MCF 10A (cell line): ENCODE measurements around the gene IL16. TPM values are rescaled to one million over a fixed set of nuclear protein-coding genes. Genes with fewer than 3 reads are reported as not detected.

Experiments
- BruUV-seq: library from RNA; stranded (reverse); fragments of 400-500 nt; replicated peaks from 2 replicates; lab custom pipeline; 2021; lab: Mats Ljungman, UMichigan
- CTCF ChIA-PET: fragments of 300-600 bp; sonication (Branson Sonifier 250); formaldehyde crosslinking; extraction: SDS; loops from one replicate; lab custom pipeline; 2021; ENCODE audit warnings: antibody characterized with exemption, inconsistent platforms; lab: Yijun Ruan, JAX
- POLR2A ChIA-PET: fragments of 300-600, 350-650 bp; sonication (Branson Sonifier 250); formaldehyde crosslinking; extraction: SDS; loops from one replicate; lab custom pipeline; 2020; ENCODE audit warnings: antibody characterized with exemption, inconsistent platforms; lab: Yijun Ruan, JAX
- DNase-seq: peaks from one replicate; pipeline ENCODE4 v3.0.0-alpha.2; 2018; ENCODE audit not compliant: unreplicated experiment
- H3K27ac Mint-ChIP-seq: one replicate; pipeline ENCODE4 v1.8.0; 2022; ENCODE audit warnings: mild to moderate bottlenecking, low read depth, mixed read lengths; ENCODE audit not compliant: unreplicated experiment
- H3K27me3 Mint-ChIP-seq: one replicate; pipeline ENCODE4 v1.8.0; 2022; ENCODE audit warnings: mixed read lengths; ENCODE audit not compliant: insufficient read depth, unreplicated experiment
- H3K36me3 Mint-ChIP-seq: one replicate; pipeline ENCODE4 v1.8.0; 2022; ENCODE audit warnings: mild to moderate bottlenecking, moderate library complexity, mixed read lengths; ENCODE audit not compliant: insufficient read depth, unreplicated experiment
- H3K4me1 Mint-ChIP-seq: one replicate; pipeline ENCODE4 v1.8.0; 2022; ENCODE audit warnings: mixed read lengths; ENCODE audit not compliant: insufficient read depth, unreplicated experiment
- H3K4me3 Mint-ChIP-seq: one replicate; pipeline ENCODE4 v1.8.0; 2022; ENCODE audit warnings: mild to moderate bottlenecking, moderate library complexity, mixed read lengths; ENCODE audit not compliant: unreplicated experiment
- H3K9me3 Mint-ChIP-seq: one replicate; pipeline ENCODE4 v1.8.0; 2022; ENCODE audit warnings: mixed read lengths; ENCODE audit not compliant: unreplicated experiment
- CTCF ChIP-seq: fragments of 200-600 bp; IDR thresholded peaks from one replicate; pipeline ENCODE4 v1.8.0; 2022; ENCODE audit warnings: antibody characterized with exemption, mild to moderate bottlenecking; ENCODE audit not compliant: unreplicated experiment
- intact Hi-C: fragments of 100-400 bp; cut with micrococcal nuclease; formaldehyde crosslinking; loops from 2 replicates; pipeline ENCODE4 v1.14.1; 2022
- total RNA-seq: library from RNA; stranded (reverse); gene quantifications from 2 replicates; pipeline ENCODE4 v1.2.3, GENCODE V29; 2022

IL16 gene
- total RNA-seq, 1 experiment from 2014 or later, result 0.72 TPM

DNA sequence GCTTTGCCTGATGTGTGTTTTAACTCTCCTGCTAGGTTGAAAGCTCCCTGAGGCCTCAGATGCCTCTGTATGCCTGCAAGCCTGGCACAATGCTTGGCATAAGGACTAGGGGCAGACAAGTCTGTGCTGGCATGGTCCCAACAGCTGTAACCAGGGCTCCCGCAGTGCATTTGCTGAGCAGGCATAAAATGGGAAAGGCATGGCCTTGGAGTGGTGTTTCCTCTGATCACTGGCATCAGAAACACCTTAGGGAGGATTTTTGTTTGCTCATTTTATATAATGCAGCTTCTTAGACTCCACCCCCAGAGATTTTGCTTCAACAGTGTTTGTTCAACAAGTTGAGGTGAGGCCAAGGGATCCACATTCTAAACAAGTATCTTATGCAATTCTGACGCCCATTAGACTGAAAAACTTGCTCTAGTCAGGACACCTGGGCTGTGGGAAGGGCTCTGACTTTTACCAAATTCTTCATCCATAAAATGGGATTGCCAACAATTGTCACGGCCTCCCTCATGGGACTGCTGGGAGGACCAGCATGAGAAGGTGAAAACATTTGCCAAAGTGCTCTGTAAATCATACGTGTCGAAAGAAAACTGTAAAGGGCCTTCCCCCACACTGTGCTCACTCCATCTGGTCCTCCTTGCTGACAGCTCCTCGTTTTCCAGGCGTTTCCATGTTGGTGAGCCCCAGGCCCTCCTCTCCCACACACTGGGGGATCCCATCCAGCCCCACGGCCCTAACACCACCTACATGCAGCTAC lies 84.2 kb downstream of the IL16 start:
- no peak overlapping the region for H3K27ac Mint-ChIP-seq
- peaks cover 3% of the 10 kb centered on the region for H3K27me3 Mint-ChIP-seq
- BruUV-seq, result no TSS peak
- ChIA-PET POLR2A (interaction anchor here (0.5 to 2.6 kb wide), 7 partner anchors 16 to 1461 kb away, joined by 3 to 8 read pairs (median 3); no protein-coding TSS in a partner anchor), CTCF (interaction anchor here (1.3 to 16.3 kb wide), 7 partner anchors 13 to 174 kb away, joined by 4 to 318 read pairs (median 7); no protein-coding TSS in a partner anchor)
- peak; percentile 27 for DNase-seq
- no peak for TF ChIP-seq CTCF
- intact Hi-C loops, result no loop called here
- no peaks in the 10 kb centered on the region for H3K36me3 Mint-ChIP-seq
- peaks cover 7% of the 10 kb centered on the region for H3K9me3 Mint-ChIP-seq
- peaks cover 26% of the 10 kb centered on the region for H3K4me1 Mint-ChIP-seq
- H3K4me3 Mint-ChIP-seq, result no peak overlapping the region

- no peak for TF ChIP-seq CTCF
- H3K27me3 Mint-ChIP-seq, result peaks cover 8% of the 10 kb centered on the region
- BruUV-seq, result no TSS peak
- peaks cover 26% of the 10 kb centered on the region for H3K4me1 Mint-ChIP-seq
- no peak overlapping the region for H3K27ac Mint-ChIP-seq
- intact Hi-C loops, result no loop called here
- H3K9me3 Mint-ChIP-seq, result peaks cover 7% of the 10 kb centered on the region
- CTCF ChIA-PET, result interaction anchor here (0.6 to 16.3 kb wide), 5 partner anchors 13 to 120 kb away, joined by 3 to 318 read pairs (median 11); no protein-coding TSS in a partner anchor
- H3K36me3 Mint-ChIP-seq, result no peaks in the 10 kb centered on the region
- POLR2A ChIA-PET, result interaction anchor here (0.6 to 2.6 kb wide), 5 partner anchors 14 to 679 kb away, joined by 3 to 8 read pairs (median 3); no protein-coding TSS in a partner anchor
- no peak overlapping the region for H3K4me3 Mint-ChIP-seq
- no peak for DNase-seq
These were observed 84.7 kb downstream of the IL16 start for GRCh38 chr15:81281456-81281735.

DNA sequence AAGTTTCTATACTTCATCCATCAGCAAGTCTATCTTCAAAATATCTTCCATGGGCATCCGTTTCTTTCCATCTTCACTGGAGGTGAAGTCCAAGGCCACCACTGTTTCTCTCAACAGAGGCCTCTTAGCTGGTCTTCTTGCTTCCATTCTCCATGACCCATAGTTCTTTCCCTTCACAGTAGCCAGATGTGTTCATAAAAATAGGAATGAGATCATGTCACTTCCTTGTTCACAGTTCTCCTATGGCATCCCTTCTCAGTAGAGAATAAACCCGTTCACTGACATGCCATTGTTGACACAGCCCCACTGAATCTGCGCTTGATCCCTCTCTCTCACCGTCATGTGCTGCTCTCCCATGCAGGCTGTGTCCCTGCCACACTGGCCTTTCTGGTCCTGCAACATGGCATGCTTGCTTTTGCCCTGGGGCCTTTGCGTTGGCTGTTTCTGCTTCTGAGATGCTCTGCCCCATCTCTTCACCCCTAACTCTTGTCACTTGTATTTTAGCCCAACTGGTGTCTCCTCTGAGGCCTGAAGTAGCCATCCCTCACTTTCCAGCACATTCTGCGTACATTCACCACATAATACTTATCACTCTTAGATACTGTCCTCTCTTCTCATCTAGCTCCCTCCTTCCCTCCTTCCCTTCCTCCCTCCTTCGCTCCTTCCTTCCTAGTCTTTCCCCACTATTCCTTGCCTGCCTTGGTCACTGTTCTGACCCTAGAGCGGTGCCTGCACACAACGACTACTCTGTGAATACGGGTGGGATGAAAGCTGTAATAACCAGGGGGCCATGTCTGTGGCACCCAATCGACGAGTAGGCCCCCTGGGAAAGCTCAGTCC lies 85.3 kb downstream of the IL16 start:
- peaks cover 14% of the 10 kb centered on the region for H3K27me3 Mint-ChIP-seq
- peaks cover 3% of the 10 kb centered on the region for H3K9me3 Mint-ChIP-seq
- ChIA-PET POLR2A (interaction anchor here (0.7 to 2.6 kb wide), 2 partner anchors 13 to 15 kb away, joined by 3 to 8 read pairs; no protein-coding TSS in a partner anchor), CTCF (interaction anchor here (0.6 to 16.3 kb wide), 4 partner anchors 14 to 119 kb away, joined by 3 to 318 read pairs (median 24); no protein-coding TSS in a partner anchor)
- no TSS peak for BruUV-seq
- peaks cover 26% of the 10 kb centered on the region for H3K4me1 Mint-ChIP-seq
- no peak overlapping the region for H3K4me3 Mint-ChIP-seq
- H3K27ac Mint-ChIP-seq, result no peak overlapping the region
- no peak for DNase-seq
- TF ChIP-seq CTCF, result no peak
- H3K36me3 Mint-ChIP-seq, result no peaks in the 10 kb centered on the region
- intact Hi-C loops, result no loop called here

DNA sequence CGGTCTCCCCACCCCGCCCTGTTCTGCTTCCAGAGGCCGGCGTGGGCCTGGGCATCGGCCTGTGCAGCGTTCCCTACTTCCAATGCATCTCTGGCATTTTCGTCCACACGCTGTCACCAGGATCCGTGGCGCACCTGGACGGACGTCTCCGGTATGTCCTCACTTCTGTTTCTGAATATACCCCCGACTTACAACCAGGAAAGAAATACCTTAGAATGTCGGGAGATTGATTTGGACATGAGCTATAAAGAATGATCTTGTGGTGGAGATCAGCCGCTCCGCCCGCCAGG lies 85.9 kb downstream of the IL16 start:
- Mint-ChIP-seq H3K27ac (no peak overlapping the region), H3K4me1 (peaks cover 26% of the 10 kb centered on the region), H3K27me3 (peaks cover 17% of the 10 kb centered on the region), H3K9me3 (no peaks in the 10 kb centered on the region), H3K36me3 (no peaks in the 10 kb centered on the region), H3K4me3 (no peak overlapping the region)
- DNase-seq, result no peak
- intact Hi-C loops, result no loop called here
- ChIA-PET CTCF (interaction anchor here (6.6 to 16.3 kb wide), 2 partner anchors 17 to 118 kb away, joined by 36 to 318 read pairs; no protein-coding TSS in a partner anchor), POLR2A (no interaction called here)
- no peak for TF ChIP-seq CTCF
- no TSS peak for BruUV-seq
